Stimulated activated CD4-positive, alpha-beta T cell treated with anti-CD3 and anti-CD28 coated beads, TNF-alpha, amount 100 ng/mL, for 4 hours (primary cell): ENCODE measurements around the gene PALLD.

Experiments used
- DNase-seq, 3 experiments: peaks; one replicate each; pipeline ENCODE4 v3.0.0-alpha.2; 2020; ENCODE audit warnings: low read depth in 3 of 3

Gene PALLD

DNA sequence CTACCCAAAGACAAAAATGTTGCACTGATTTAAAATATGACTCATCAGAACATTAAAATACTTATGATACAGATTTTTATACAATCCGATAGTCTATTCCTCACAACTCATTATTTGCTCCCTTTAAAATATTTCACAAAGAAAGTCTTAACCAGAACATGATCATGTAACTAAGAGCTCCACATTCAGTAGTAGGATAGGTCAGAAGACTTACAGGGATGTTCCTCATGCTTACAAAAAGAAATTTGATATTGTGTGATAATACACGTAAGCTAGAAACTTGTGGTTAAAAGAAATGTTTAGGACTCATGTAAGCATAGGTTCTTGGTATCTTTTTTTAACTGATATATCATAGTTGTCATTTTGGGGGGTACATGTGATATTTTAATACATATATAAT, 235.9 kb downstream of the PALLD start:
- no peak for DNase-seq

DNA sequence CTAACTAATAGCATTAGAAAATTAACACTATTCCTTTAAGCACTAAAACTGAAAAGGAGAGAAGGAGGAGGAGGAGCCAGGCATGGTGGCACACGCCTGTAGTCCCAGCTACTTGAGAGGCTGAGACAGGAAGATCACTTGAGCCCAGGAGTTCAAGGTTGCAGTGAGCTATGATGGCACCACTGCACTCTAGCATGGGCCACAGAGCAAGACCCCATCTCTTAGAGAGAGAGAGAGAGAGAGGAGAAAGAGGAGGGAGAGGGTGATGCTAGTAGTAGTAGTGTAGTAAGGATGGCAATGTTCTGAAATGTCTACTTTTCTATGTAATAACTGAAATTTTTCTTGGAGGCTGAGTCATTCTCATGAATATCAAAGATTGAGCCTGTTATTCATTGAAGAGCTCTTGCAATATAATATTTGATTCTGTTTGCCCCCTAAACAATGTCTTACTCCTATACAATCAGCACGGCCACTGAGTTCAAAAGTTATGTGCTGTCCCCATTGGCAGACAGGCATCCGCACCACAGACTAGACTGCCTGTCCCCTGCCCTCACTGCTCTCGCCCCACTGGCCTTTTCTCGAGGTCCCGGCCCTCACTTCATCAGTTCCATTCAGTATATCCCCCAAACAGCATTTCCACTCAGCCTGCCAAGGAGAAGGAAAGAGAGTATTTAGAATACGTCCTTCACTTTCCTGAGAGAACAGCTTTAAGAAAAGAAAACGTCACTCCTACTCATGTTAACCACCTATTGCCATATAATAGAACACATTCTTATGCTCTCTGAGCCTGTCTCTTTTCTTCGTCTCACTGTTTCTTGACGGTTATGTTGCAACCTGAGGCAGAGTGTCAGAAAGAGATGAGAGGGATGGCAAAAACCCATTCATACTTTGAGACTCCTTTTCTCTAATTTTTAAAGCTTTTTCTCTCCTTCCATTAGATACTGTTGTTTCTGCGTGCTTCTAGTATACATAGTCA, 238.1 kb downstream of the PALLD start:
- no peak for DNase-seq

DNA sequence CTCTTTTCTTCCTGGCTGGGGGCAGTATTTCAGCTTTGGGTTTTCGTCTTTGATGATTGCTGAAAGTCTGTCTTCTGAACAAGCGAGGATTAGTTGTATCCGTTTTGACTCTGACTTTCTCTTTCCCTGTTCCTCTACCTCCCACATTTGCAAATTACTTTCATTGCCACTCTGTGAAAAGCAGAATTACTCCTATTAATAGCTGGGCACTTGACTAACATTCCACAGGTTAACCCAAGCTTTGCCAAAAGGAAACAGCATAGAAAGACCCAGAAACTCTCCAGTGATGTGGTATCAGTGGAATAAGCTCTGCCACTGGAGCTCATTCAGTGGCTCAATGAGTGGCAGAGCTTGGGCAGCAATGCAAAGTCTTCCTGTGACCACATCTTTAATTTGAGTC, 238.9 kb downstream of the PALLD start:
- DNase-seq, result no peak

- no peak for DNase-seq
These were observed 240.3 kb downstream of the PALLD start for GRCh38 chr4:168736860-168737805.

- DNase-seq, result no peak
These were observed 240.9 kb downstream of the PALLD start for GRCh38 chr4:168737806-168738172.

DNA sequence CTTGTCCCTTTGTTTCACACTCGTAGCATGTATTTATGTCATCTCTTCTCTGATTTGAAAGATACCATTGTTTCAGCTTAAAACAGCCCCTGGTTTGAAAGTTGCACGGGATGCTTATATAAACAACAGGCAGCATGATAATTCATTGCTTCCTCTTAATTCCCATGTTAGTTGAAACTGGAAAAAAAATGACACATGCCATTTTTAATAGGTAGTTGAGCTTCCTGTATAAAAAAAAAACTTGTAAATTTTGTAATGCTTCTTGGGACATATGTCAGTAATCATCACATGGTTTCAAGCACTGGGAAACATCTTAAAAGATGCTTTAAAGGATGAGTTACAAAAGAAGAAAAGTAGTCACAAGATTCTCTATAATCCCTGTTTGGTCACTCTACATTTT, 243.0 kb downstream of the PALLD start:
- no peak for DNase-seq

DNA sequence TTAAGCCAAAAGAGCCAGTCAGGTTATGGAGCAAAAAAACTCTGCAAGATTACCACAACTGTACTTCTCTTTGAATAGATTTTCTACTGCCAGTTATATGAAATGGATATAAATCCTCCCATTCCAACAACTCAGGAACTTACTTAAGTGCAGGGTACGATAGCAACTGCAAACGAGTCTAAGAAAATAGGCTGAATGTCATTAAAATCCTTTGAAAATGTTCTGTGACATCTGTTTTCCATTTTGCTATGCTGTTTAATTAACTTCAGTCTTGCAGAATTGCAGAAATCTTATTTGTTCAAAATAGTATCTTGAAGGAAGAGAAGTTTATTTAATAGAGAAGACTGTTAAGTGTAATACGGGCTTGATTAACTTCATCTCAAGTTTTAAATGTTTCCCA, 243.8 kb downstream of the PALLD start:
- DNase-seq, result no peak

DNA sequence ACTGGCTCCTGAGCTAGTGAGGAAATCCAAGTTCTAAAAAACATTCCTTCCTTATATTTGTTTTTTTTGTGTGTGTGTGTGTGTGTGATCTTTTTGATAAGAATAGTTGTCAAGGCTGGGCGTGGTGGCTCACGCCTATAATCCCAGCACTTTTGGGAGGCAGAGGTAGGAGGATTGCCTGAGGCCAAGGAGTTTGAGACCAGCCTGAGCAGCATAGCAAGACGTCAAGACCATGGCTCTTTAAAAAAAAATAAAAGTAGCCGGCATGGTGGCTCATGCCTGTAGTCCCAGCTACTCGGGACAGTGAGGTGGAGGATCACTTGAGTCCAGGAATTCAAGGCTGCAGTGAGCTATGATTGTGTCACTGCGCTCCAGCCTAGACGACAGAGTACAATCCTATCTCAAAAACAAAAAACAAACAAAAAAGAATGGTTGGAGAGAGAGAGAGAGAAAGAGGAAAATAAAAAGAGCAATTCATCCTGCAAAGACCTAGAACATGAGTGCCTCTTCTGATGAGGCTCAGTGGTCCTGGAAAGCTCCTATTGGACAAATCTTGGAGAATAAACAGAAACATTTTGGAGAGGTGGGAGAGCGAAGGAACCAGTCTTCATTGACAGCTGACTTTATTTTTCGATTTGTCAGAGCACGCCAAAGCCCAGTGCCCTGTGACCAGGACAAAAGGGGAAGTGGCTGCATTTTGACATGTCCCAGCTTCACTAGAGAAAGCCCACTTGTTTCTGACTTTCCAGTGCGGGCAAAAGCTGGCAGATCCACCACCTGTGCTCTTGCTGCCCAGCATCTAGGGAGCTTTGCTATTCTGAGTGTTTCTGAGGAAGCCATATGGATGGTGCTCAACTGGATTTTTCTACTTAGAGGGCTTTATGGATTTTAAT, 244.7 kb downstream of the PALLD start:
- DNase-seq, result no peak

- DNase-seq, result no peak
These were observed 246.3 kb downstream of the PALLD start for GRCh38 chr4:168743131-168743530.

GRCh38 chr4:168743601-168744000, 246.7 kb downstream of the PALLD start:
- DNase-seq, result no peak

- DNase-seq, result no peak
These were observed 247.2 kb downstream of the PALLD start for GRCh38 chr4:168744021-168744420.

DNA sequence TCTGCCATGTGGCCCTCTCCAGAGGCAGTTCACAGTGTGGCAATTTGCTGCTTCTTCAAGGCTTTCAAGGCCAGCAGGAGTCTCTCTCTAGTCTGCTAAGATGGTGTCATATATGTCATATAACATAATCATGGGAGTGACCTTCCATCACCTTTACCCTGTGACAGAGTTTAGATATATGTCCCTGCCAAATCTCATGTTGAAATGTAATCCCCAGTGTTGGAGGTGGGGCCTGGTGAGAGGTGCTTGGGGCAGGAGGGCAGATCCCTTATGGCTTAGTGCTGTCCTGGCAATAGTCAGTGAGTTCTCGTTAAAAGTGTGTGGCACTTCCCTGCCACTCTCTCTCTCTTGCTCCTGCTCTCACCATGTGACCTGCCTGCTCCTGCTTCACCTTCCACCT, 252.0 kb downstream of the PALLD start:
- DNase-seq, result no peak

GRCh38 chr4:168751263-168752225, 254.7 kb downstream of the PALLD start:
- no peak for DNase-seq

DNA sequence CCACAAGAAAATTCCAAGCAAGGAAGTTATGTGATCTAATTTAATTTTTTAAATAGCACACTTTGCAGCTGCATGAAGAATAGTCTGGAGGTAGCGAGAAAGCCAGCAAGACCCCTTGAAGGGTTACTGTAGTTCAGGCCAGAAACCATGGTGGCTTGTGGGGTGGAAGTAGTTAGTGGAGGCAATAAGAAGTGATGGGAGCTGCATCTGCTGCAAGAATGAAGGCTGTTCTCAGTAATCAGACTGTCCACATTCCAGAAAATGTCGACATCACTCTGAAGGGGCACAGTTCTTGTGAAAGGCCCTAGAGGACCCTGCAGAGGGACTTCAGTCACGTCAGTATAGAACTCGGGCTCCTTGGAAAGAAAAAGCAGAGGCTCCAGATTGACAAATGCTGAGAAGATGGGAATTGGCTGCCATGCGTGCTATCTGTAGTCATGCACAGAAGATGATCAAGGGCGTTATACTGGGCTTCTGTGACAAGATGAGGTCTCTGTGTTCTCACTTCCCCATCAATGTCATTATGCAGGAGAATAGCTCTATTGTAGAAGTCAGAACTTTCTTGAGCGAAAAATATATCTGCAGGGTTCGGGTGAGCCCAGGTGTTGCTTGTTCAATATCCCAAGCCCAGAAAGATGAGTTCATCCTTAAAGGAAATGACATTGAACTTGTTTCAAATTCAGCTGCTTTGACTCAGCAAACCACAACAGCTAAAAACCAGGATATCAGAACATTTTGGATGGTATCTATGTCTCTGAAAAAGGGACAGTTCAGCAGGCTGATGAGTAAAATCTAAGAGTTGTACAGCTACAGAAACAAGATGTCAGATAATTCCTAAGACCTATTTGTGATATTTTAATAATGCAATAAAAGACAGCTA, 259.0 kb downstream of the PALLD start:
- DNase-seq, result no peak

- no peak for DNase-seq
These were observed 260.6 kb downstream of the PALLD start for GRCh38 chr4:168757500-168757899.

DNA sequence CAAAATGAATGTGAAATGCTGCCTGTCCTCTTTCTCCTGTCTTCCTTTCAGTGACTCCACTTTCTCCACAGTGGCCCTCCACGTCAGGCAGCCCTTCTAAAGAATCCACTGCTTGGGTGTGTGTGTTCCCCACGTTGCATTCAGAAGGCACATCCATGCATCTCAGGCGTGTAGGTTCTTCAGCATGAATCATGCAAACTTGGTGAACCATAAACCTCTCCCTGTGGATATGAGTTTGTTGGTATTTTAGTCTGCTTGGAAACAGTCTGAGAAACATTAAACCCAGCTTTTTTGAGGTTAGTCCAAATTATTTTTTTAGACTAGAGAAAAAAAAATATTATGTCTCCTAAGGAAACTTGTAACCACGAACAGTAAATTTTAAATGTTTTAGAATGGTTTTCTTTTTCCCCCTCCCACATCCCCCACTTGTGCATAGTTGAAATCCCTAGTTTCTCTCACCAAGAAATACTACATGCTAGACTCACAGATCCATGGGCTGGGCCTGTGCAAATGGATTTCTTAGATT, 261.6 kb downstream of the PALLD start:
- no peak for DNase-seq

DNA sequence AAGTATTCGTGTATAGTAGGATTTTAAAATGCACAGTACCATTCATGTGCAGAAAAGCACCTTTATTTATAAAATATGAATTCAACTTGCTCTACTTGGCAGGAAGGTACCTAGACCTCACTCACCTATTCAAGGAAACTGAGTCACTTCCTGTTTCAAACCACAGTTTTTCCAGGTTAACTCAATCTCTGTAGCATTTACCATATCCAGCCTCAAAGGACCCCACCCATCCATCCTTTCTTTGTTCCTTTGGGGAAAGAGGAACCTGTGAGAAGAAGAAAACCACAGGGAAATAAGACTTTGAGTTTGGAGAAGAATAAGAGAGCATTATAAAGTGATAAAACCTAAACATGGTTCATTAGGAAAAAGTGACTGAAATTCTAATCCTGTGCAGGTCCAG, 262.5 kb downstream of the PALLD start:
- no peak for DNase-seq

DNA sequence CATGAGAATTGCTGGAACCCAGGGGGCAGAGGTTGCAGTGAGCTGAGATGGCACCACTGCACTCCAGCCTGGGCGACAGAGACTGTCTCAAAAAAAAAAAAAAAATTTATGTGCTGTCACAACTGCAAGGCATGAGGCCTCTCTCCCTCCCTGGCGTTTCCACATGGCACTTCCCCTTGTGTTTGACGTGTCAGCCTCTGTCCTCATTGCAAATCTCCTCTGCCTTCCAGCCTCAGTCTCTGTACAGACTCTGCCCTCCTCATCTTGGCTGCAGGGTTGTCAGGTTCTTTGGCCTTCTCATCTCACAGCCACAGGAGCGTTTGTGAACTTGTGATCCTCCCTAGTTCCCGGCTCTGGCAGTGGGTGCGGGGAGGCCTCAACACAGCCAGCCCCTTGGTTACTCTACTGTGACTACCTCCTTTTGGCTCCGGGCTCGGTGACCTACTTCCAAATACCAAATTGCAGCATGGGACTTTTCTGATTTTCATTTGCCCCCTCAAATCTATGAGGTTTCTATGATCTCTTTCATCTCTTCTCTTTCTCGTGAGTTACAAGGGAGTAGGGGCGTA, 263.2 kb downstream of the PALLD start:
- no peak for DNase-seq

DNA sequence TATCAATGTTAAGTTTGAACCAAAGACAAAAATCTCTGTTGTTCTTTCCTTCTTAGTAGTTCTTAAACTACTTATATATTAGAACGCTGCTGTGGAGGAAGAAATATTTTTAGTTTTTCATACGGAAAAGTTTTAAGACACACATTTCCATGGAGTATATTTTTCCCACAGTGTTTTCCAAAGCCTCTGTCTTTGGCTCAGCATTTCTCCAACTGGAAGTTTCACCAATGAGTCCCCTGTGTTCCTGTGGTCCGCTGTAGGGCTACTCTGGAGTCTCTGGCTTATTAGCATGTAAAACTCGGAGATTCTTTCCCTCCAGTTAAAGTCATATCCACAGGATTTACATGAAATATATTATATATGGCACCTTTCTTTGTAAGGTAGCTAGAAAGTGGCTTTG, 264.2 kb downstream of the PALLD start:
- DNase-seq, result no peak
